ENCODE results near the gene POLR3G.

POLR3G gene

GRCh38 chr5:90561766-90562165, 87.1 kb downstream of the POLR3G start:
- in situ Hi-C loops (cut with MboI; ENCODE audit: low sequenced_read_pairs, unreplicated experiment): no loop called here
- TF ChIP-seq CTCF (IDR thresholded peaks at IDR 0.05; ENCODE audit: borderline replicate concordance, control extremely low read depth, extremely low read depth, insufficient read depth, missing control alignments): no peak
- no peak for DNase-seq (ENCODE audit: low spot score)

- no peak for DNase-seq (ENCODE audit: low spot score)
Measured at GRCh38 chr5:90562341-90562740, 87.7 kb downstream of the POLR3G start.

GRCh38 chr5:90563108-90563507, 88.4 kb downstream of the POLR3G start:
- no peak for TF ChIP-seq CTCF (IDR thresholded peaks at IDR 0.05; ENCODE audit: borderline replicate concordance, control extremely low read depth, extremely low read depth, insufficient read depth, missing control alignments)
- DNase-seq (ENCODE audit: low spot score): no peak
- in situ Hi-C loops (cut with MboI; ENCODE audit: low sequenced_read_pairs, unreplicated experiment): no loop called here

More at GRCh38 chr5:90562341-90562740, 87.7 kb downstream of the POLR3G start:
- TF ChIP-seq CTCF (IDR thresholded peaks at IDR 0.05; ENCODE audit: borderline replicate concordance, control extremely low read depth, extremely low read depth, insufficient read depth, missing control alignments): no peak
- in situ Hi-C loops (cut with MboI; ENCODE audit: low sequenced_read_pairs, unreplicated experiment): no loop called here
